Natural killer cell (primary cell): ENCODE results near the gene FYN. TPM values are rescaled to one million over a fixed set of nuclear protein-coding genes. Genes with fewer than 3 reads are reported as not detected.

Source experiments
- ATAC-seq, 3 donors: fragments of 150-1000 bp in 2 of 3; fragments of 200-7000 bp in 1 of 3; cut with Tn5 transposase; 1 replicate in 1 of 3; 2 replicates in 2 of 3; pipeline ENCODE4 v1.10.0; 2021; ENCODE audit warnings: mild to moderate bottlenecking in 2 of 3, moderate library complexity in 2 of 3
- DNase-seq, 2 donors: peaks; one replicate each; pipeline versions ENCODE4 v3.0.0 to v3.0.0-alpha.2; 2013 to 2021; ENCODE audit warnings: mixed read lengths in 1 of 2
- H3K27ac ChIP-seq: one replicate; pipeline ENCODE4 v1.5.1; 2013; ENCODE audit warnings: mild to moderate bottlenecking, low read length
- H3K27me3 ChIP-seq: one replicate; pipeline ENCODE4 v1.6.1; 2013; ENCODE audit warnings: low read length; ENCODE audit not compliant: control insufficient read depth, insufficient read depth
- H3K36me3 ChIP-seq: one replicate; pipeline ENCODE4 v1.6.1; 2013; ENCODE audit warnings: low read length; ENCODE audit not compliant: control insufficient read depth, insufficient read depth
- H3K4me1 ChIP-seq: one replicate; pipeline ENCODE4 v1.6.1; 2013; ENCODE audit warnings: low read length; ENCODE audit not compliant: control insufficient read depth, insufficient read depth
- H3K4me3 ChIP-seq: one replicate; pipeline ENCODE4 v1.5.1; 2013; ENCODE audit warnings: low read length
- H3K9me3 ChIP-seq: one replicate; pipeline ENCODE4 v1.6.1; 2013; ENCODE audit warnings: low read length; ENCODE audit not compliant: control insufficient read depth, insufficient read depth
- H3K27ac Mint-ChIP-seq, 2 donors: one replicate each; pipeline ENCODE4 v1.8.0; 2022; ENCODE audit warnings: mild to moderate bottlenecking in 2 of 2, mixed read lengths in 2 of 2, moderate library complexity in 1 of 2
- H3K27me3 Mint-ChIP-seq, 2 donors: one replicate each; pipeline ENCODE4 v1.8.0; 2022; ENCODE audit warnings: low read depth in 2 of 2, mixed read lengths in 2 of 2
- H3K36me3 Mint-ChIP-seq: one replicate; pipeline ENCODE4 v1.8.0; 2022; ENCODE audit warnings: mixed read lengths
- H3K4me1 Mint-ChIP-seq, 2 donors: one replicate each; pipeline ENCODE4 v1.8.0; 2022; ENCODE audit warnings: mixed read lengths in 2 of 2
- H3K4me3 Mint-ChIP-seq: one replicate; pipeline ENCODE4 v1.8.0; 2022; ENCODE audit warnings: mild to moderate bottlenecking, moderate library complexity, mixed read lengths
- H3K9me3 Mint-ChIP-seq, 2 donors: one replicate each; pipeline ENCODE4 v1.8.0; 2022; ENCODE audit warnings: mixed read lengths in 2 of 2
- whole genome bisulfite sequencing: methylation state at CpG from one replicate; pipeline ENCODE4 v1.1.7; 2013; ENCODE audit warnings: missing lambda C conversion rate; ENCODE audit not compliant: insufficient coverage; 5-methylcytosine and 5-hydroxymethylcytosine counted together
- intact Hi-C: fragments of 100-400 bp; cut with micrococcal nuclease; formaldehyde crosslinking; loops from one replicate; pipeline ENCODE4 v1.14.2; 2022
- total RNA-seq, 4 donors: library from RNA; stranded (reverse); fragments of 120-200 nt in 1 of 4; gene quantifications; one replicate each; pipeline versions ENCODE4 v1.2.3 to v1.2.4, GENCODE V29; 2013 to 2022
- TF ChIP-seq, protein P1 (sequence below): fragments of 200-600 bp; IDR thresholded peaks from one replicate; pipeline ENCODE4 v1.8.0; 2022; ENCODE audit warnings: antibody characterized with exemption

FYN gene
- total RNA-seq, 3 donors from 2014 or later (not counting 1 experiment from before 2014, with no cell fraction given) = 616 to 757 (median 713) TPM

DNA sequence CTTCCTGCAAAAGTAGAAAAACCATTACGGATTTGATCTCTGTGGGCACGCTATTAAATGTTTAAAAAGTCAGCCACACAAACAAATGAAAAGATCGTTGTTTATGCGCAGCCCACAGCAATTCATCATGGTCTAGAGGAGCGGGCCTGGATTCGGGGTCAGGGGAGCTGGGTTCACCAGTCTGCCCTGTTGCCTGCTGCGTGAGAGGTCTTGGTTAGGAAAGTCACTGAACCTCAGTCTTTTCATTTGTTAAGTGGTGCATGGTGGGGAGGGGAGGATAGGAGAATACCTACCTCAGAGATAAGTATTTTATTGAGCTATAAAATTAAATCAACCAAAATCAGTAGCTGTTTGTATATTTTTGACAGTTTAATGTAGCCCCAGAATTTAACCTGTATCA lies 47.3 kb upstream of the FYN start:
- intact Hi-C loops = no loop called here
- Mint-ChIP-seq H3K27me3 (no peaks in the 10 kb centered on the region), H3K27ac (no peak overlapping the region), H3K4me3 (no peak overlapping the region), H3K36me3 (no peaks in the 10 kb centered on the region), H3K9me3 (no peaks in the 10 kb centered on the region), H3K4me1 (peaks cover 7 to 8% of the 10 kb centered on the region in 2 donors)
- Histone ChIP-seq H3K4me3 (no peak overlapping the region), H3K27ac (no peak overlapping the region), H3K27me3 (no peaks in the 10 kb centered on the region), H3K36me3 (no peaks in the 10 kb centered on the region), H3K4me1 (peaks cover 3% of the 10 kb centered on the region), H3K9me3 (no peaks in the 10 kb centered on the region)
- no peak for ATAC-seq
- WGBS = 97% methylated on average over 7 of the region's 7 CpGs
- TF ChIP-seq, protein P1, sequence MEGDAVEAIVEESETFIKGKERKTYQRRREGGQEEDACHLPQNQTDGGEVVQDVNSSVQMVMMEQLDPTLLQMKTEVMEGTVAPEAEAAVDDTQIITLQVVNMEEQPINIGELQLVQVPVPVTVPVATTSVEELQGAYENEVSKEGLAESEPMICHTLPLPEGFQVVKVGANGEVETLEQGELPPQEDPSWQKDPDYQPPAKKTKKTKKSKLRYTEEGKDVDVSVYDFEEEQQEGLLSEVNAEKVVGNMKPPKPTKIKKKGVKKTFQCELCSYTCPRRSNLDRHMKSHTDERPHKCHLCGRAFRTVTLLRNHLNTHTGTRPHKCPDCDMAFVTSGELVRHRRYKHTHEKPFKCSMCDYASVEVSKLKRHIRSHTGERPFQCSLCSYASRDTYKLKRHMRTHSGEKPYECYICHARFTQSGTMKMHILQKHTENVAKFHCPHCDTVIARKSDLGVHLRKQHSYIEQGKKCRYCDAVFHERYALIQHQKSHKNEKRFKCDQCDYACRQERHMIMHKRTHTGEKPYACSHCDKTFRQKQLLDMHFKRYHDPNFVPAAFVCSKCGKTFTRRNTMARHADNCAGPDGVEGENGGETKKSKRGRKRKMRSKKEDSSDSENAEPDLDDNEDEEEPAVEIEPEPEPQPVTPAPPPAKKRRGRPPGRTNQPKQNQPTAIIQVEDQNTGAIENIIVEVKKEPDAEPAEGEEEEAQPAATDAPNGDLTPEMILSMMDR = no peak
- no peak for DNase-seq

DNA sequence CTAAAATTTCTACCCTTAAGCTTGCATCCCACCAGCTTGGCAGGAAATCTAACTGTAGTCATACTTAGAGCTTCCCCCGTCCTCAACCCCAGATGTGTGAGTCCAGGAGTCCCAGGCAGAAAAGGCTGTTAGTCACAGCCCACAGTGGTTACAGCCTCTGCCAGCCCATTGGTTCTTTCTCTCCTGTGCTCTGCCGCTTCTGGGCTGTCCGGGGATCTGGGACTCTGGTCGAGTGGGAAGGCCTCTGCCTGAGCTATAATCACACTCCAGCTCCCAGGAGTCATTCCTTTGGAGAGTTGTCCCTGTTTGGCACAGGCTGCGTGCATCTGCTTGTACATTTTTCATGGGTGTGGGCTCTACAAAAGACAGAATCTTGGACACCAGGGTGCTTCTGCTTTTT lies 45.6 kb upstream of the FYN start:
- Histone ChIP-seq H3K27me3 (no peaks in the 10 kb centered on the region), H3K9me3 (no peaks in the 10 kb centered on the region), H3K27ac (no peak overlapping the region), H3K4me1 (peaks cover 3% of the 10 kb centered on the region), H3K4me3 (no peak overlapping the region), H3K36me3 (no peaks in the 10 kb centered on the region)
- no peak for ATAC-seq
- intact Hi-C loops = no loop called here
- H3K4me1 Mint-ChIP-seq = peaks cover 0 to 8% of the 10 kb centered on the region in 2 donors
- H3K9me3 Mint-ChIP-seq = no peaks in the 10 kb centered on the region
- H3K36me3 Mint-ChIP-seq = no peaks in the 10 kb centered on the region
- DNase-seq = no peak
- no peak overlapping the region for H3K4me3 Mint-ChIP-seq
- H3K27me3 Mint-ChIP-seq = no peaks in the 10 kb centered on the region
- TF ChIP-seq, protein P1 = no peak
- WGBS = 80% methylated on average over 5 of the region's 5 CpGs
- no peak overlapping the region for H3K27ac Mint-ChIP-seq

DNA sequence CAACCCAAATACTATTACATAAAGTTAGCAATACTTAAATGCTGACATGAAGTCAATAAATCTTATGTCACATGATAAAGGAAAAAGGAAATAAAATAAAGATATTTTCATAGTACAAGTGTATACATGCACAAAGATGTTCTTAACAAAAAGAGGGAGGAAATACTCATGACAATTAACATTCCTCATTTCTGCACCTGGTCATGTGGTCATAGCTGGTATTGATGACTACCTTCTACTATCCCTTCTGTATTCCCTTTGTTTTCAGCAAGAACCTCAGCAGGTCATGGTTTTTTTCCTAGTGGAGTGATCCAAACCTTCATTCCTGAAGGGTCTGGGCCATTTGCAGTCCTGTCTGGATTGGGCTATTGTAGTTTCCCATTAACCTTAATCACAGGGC lies 43.5 kb upstream of the FYN start:
- no peaks in the 10 kb centered on the region for H3K36me3 ChIP-seq
- H3K4me1 Mint-ChIP-seq = peaks cover 0 to 8% of the 10 kb centered on the region in 2 donors
- no peaks in the 10 kb centered on the region for H3K27me3 ChIP-seq
- no peak for ATAC-seq
- H3K9me3 ChIP-seq = no peaks in the 10 kb centered on the region
- DNase-seq = no peak
- H3K4me3 Mint-ChIP-seq = no peak overlapping the region
- H3K4me1 ChIP-seq = peaks cover 3% of the 10 kb centered on the region
- intact Hi-C loops = no loop called here
- H3K4me3 ChIP-seq = no peak overlapping the region
- H3K27ac ChIP-seq = no peak overlapping the region
- H3K27ac Mint-ChIP-seq = no peak overlapping the region
- H3K9me3 Mint-ChIP-seq = no peaks in the 10 kb centered on the region
- TF ChIP-seq, protein P1 = no peak
- H3K27me3 Mint-ChIP-seq = no peaks in the 10 kb centered on the region
- H3K36me3 Mint-ChIP-seq = no peaks in the 10 kb centered on the region

DNA sequence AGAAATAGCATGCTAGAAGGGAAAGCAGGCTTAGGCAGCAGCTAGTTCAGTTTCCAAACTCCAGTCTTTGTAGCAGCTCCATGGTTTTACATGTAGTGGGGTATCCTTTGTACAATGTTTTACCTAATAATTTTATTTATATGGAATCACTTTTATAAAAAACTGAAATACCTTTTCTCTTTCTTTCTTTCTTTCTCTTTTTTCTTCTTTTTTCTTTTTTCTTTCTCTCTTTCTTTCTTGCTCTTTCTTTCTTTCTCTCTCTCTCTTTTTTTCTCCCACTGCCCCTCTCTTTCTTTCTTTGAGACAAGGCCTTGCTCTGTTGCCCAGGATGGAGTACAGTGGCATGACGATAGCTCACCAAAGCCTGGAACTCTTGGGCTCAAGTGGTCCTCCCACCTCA lies 41.4 kb upstream of the FYN start:
- no peaks in the 10 kb centered on the region for H3K27me3 ChIP-seq
- no peak overlapping the region for H3K4me3 Mint-ChIP-seq
- 100% methylated on average over 1 of the region's 1 CpG for WGBS

More for the DNA sequence above, 41.4 kb upstream of the FYN start:
- Mint-ChIP-seq H3K27ac (no peak overlapping the region), H3K9me3 (no peaks in the 10 kb centered on the region), H3K4me1 (peaks cover 0 to under 1% of the 10 kb centered on the region in 2 donors), H3K27me3 (no peaks in the 10 kb centered on the region), H3K36me3 (no peaks in the 10 kb centered on the region)
- TF ChIP-seq, protein P1 = no peak
- ATAC-seq (no peak), DNase-seq (no peak)
- no peaks in the 10 kb centered on the region for H3K9me3 ChIP-seq
- H3K36me3 ChIP-seq = no peaks in the 10 kb centered on the region
- H3K27ac ChIP-seq = no peak overlapping the region
- no peaks in the 10 kb centered on the region for H3K4me1 ChIP-seq
- intact Hi-C loops = no loop called here
- H3K4me3 ChIP-seq = no peak overlapping the region
